DMS79 (cell line): ENCODE measurements around the gene SENP1.
A peak's percentile ranks its signal among the peaks of the same experiment; 100 is the strongest.

Experiments used
- DNase-seq: peaks from one replicate; lab custom pipeline; 2025; lab: John Stamatoyannopoulos, UW

Gene SENP1

GRCh38 chr12:48000878-48001504 lies 104.9 kb downstream of the SENP1 start:
- peak; percentile 32 for DNase-seq

GRCh38 chr12:47999816-48000215 lies 106.1 kb downstream of the SENP1 start:
- no peak for DNase-seq

GRCh38 chr12:47997321-47997720 lies 108.6 kb downstream of the SENP1 start:
- no peak for DNase-seq

- DNase-seq, result no peak
These were observed 109.9 kb downstream of the SENP1 start for GRCh38 chr12:47995981-47996401.

- no peak for DNase-seq
These were observed 112.4 kb downstream of the SENP1 start for GRCh38 chr12:47993491-47993890.
